ENCODE measurements around the gene BMPR2. TPM values are rescaled to one million over a fixed set of nuclear protein-coding genes. Genes with fewer than 3 reads are reported as not detected.
"Not testable (repeated sequence)": the region's sequence is repeated elsewhere in the genome, so short reads cannot be mapped to it uniquely, and the experiment has no call there.

Gene BMPR2
- total RNA-seq, 1 donor from 2014 or later: 11.8 TPM

DNA sequence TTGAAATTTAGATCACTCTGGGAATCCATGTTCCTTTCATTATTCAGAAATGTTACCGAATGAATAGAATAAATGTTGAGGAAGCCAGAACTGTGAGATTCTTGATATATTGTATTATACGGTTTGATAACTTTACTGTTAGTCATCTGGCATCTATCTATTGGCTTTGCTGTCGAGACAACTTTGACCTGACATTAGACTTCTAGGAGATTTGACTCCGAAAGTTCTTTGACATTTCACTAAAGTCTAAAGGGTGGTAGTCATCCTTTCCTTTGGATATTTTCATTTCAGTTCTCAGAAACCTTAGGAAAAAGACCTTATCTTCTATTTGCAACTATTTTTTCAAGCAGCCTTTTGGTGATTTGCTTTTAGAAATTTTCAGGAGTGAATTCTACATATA, 1.9 kb downstream of the BMPR2 start:
- Histone ChIP-seq H3K4me3 (peak overlapping the region; percentile 73), H3K9ac (peak overlapping the region; percentile 68), H3F3A (ENCODE audit: low read depth) (peaks cover 35% of the 10 kb centered on the region), H3K27ac (no peak overlapping the region), H3K36me3 (no peaks in the 10 kb centered on the region), H3K4me1 (peaks cover 19% of the 10 kb centered on the region), H3K27me3 (peaks cover 9% of the 10 kb centered on the region), H3K9me3 (ENCODE audit: low read depth) (no peaks in the 10 kb centered on the region), H3K79me2 (ENCODE audit: low read depth) (peaks cover 62% of the 10 kb centered on the region), H4K20me1 (ENCODE audit: low read depth) (peaks cover 36% of the 10 kb centered on the region), H3K4me2 (peak overlapping the region; percentile 90), H2AFZ (replicated peaks) (no peak overlapping the region)
- peaks cover 9% of the 10 kb centered on the region for H3K27me3 Mint-ChIP-seq (ENCODE audit: insufficient read depth, low read depth)
- DNase-seq (ENCODE audit: low spot score): no peak
- H3K4me1 Mint-ChIP-seq: peaks cover 29% of the 10 kb centered on the region
- peaks cover 7% of the 10 kb centered on the region for H3K36me3 Mint-ChIP-seq
- peak overlapping the region; percentile 100 for H3K4me3 Mint-ChIP-seq
- H3K9me3 Mint-ChIP-seq: peaks cover 3% of the 10 kb centered on the region
- H3K27ac Mint-ChIP-seq: peak overlapping the region; percentile 60
- TF ChIP-seq EZH2phosphoT487 (IDR thresholded peaks at IDR 0.05) (no peak), EZH2 (IDR thresholded peaks at IDR 0.05) (no peak)
- TF ChIP-seq, protein P1, sequence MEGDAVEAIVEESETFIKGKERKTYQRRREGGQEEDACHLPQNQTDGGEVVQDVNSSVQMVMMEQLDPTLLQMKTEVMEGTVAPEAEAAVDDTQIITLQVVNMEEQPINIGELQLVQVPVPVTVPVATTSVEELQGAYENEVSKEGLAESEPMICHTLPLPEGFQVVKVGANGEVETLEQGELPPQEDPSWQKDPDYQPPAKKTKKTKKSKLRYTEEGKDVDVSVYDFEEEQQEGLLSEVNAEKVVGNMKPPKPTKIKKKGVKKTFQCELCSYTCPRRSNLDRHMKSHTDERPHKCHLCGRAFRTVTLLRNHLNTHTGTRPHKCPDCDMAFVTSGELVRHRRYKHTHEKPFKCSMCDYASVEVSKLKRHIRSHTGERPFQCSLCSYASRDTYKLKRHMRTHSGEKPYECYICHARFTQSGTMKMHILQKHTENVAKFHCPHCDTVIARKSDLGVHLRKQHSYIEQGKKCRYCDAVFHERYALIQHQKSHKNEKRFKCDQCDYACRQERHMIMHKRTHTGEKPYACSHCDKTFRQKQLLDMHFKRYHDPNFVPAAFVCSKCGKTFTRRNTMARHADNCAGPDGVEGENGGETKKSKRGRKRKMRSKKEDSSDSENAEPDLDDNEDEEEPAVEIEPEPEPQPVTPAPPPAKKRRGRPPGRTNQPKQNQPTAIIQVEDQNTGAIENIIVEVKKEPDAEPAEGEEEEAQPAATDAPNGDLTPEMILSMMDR (IDR thresholded peaks at IDR 0.05): no peak

DNA sequence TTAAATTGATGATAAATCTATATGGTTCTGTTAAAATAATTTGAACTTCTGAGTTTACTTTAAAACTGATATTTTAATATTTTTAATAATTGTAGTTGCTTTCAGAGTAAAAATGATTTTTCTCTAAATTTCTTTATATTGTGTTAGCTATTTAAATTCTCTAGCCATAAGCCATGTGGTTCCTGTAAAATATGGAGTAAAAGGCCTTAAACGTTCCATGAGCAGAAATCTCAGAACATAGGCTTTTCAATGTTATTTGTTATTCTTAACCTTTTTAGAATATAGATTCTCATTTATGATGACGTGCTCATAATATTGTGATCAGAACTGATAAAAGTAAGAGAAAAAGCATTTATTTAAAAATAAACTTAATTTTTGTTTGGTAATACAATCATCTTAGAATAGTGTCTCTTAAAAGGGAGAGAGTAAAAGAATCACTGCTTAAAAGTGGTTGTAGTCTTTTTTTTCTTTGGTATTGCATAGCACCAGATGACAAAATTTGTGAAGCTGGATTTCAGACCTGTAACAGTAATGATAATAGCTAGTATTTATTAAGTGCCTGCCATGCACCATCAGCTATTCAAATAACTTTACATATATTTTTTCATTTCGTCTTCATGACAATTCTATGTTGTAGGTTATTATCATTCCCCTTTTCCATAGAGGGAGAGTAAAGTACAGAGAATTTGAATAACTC, 2.7 kb downstream of the BMPR2 start:
- no peak overlapping the region for H3K27ac ChIP-seq
- TF ChIP-seq, protein P1 (IDR thresholded peaks at IDR 0.05): no peak
- TF ChIP-seq EZH2phosphoT487 (IDR thresholded peaks at IDR 0.05): no peak
- TF ChIP-seq EZH2 (IDR thresholded peaks at IDR 0.05): no peak
- H3K4me2 ChIP-seq: peak overlapping the region; percentile 90
- Mint-ChIP-seq H3K27ac (no peak overlapping the region), H3K9me3 (peaks cover 3% of the 10 kb centered on the region), H3K4me1 (peaks cover 26% of the 10 kb centered on the region), H3K4me3 (peak overlapping the region; percentile 100), H3K36me3 (peaks cover 7% of the 10 kb centered on the region), H3K27me3 (ENCODE audit: insufficient read depth, low read depth) (peaks cover 8% of the 10 kb centered on the region)
- peaks cover 36% of the 10 kb centered on the region for H4K20me1 ChIP-seq (ENCODE audit: low read depth)
- H3F3A ChIP-seq (ENCODE audit: low read depth): peaks cover 34% of the 10 kb centered on the region
- no peak for DNase-seq (ENCODE audit: low spot score)
- H3K4me1 ChIP-seq: peaks cover 19% of the 10 kb centered on the region
- H3K27me3 ChIP-seq: peaks cover 9% of the 10 kb centered on the region
- H3K79me2 ChIP-seq (ENCODE audit: low read depth): peaks cover 68% of the 10 kb centered on the region
- no peaks in the 10 kb centered on the region for H3K36me3 ChIP-seq
- no peaks in the 10 kb centered on the region for H3K9me3 ChIP-seq (ENCODE audit: low read depth)
- peak overlapping the region; percentile 73 for H3K4me3 ChIP-seq
- H2AFZ ChIP-seq (replicated peaks): no peak overlapping the region
- H3K9ac ChIP-seq: no peak overlapping the region

DNA sequence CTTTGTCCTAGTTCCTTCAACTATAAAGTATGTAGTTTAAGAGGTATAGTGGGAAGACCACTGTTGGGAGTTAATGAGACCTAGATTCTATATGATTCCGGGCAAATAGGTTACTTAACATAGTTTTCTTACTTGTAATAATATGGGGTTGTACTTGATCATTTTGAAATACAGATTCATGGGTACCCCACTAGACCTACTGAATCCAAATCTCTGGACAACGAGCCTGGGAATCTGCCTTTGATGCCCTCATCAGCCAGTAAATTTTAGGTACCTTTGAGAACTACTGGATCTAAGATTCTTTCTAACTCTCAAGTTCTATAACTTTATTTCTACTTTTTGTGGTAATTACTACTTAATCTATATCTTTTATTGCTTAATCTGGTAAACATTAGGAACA, 6.6 kb downstream of the BMPR2 start:
- H3K4me3 Mint-ChIP-seq: no peak overlapping the region
- TF ChIP-seq EZH2 (IDR thresholded peaks at IDR 0.05) (no peak), EZH2phosphoT487 (IDR thresholded peaks at IDR 0.05) (no peak)
- TF ChIP-seq, protein P1 (IDR thresholded peaks at IDR 0.05): no peak

GRCh38 chr2:202386495-202386894, 10.4 kb downstream of the BMPR2 start:
- H3K27me3 ChIP-seq; H3K27me3 Mint-ChIP-seq (ENCODE audit: insufficient read depth, low read depth); H3K9me3 Mint-ChIP-seq; H3K4me3 ChIP-seq; H3K36me3 ChIP-seq; H3K27ac Mint-ChIP-seq; H2AFZ ChIP-seq (replicated peaks); H3K9ac ChIP-seq; H3F3A ChIP-seq (ENCODE audit: low read depth); H3K9me3 ChIP-seq (ENCODE audit: low read depth); H3K4me3 Mint-ChIP-seq; DNase-seq (ENCODE audit: low spot score); H3K4me2 ChIP-seq; H3K4me1 Mint-ChIP-seq; H4K20me1 ChIP-seq (ENCODE audit: low read depth); H3K4me1 ChIP-seq: not testable (repeated sequence)
- peaks cover 71% of the 10 kb centered on the region for H3K79me2 ChIP-seq (ENCODE audit: low read depth)
- peaks cover 26% of the 10 kb centered on the region for H3K36me3 Mint-ChIP-seq
- peak overlapping the region; percentile 72 for H3K27ac ChIP-seq

More for the DNA sequence above, 6.6 kb downstream of the BMPR2 start:
- no peaks in the 10 kb centered on the region for H3K9me3 ChIP-seq (ENCODE audit: low read depth)
- H3K79me2 ChIP-seq (ENCODE audit: low read depth): peaks cover 90% of the 10 kb centered on the region
- H3K27me3 Mint-ChIP-seq (ENCODE audit: insufficient read depth, low read depth): peaks cover 2% of the 10 kb centered on the region
- no peak overlapping the region for H2AFZ ChIP-seq (replicated peaks)
- H3K27me3 ChIP-seq: no peaks in the 10 kb centered on the region
- peaks cover 30% of the 10 kb centered on the region for H3K36me3 Mint-ChIP-seq
- peaks cover 27% of the 10 kb centered on the region for H4K20me1 ChIP-seq (ENCODE audit: low read depth)
- H3K27ac ChIP-seq: no peak overlapping the region
- H3K4me1 ChIP-seq: peaks cover 19% of the 10 kb centered on the region
- DNase-seq (ENCODE audit: low spot score): no peak
- peaks cover 9% of the 10 kb centered on the region for H3K4me1 Mint-ChIP-seq
- peaks cover 10% of the 10 kb centered on the region for H3K9me3 Mint-ChIP-seq
- no peaks in the 10 kb centered on the region for H3K36me3 ChIP-seq
- no peaks in the 10 kb centered on the region for H3F3A ChIP-seq (ENCODE audit: low read depth)
- H3K4me2 ChIP-seq: no peak overlapping the region
- H3K27ac Mint-ChIP-seq: no peak overlapping the region
- H3K9ac ChIP-seq: no peak overlapping the region
- H3K4me3 ChIP-seq: no peak overlapping the region
